ENCODE results near the gene PDIA2.

DNA sequence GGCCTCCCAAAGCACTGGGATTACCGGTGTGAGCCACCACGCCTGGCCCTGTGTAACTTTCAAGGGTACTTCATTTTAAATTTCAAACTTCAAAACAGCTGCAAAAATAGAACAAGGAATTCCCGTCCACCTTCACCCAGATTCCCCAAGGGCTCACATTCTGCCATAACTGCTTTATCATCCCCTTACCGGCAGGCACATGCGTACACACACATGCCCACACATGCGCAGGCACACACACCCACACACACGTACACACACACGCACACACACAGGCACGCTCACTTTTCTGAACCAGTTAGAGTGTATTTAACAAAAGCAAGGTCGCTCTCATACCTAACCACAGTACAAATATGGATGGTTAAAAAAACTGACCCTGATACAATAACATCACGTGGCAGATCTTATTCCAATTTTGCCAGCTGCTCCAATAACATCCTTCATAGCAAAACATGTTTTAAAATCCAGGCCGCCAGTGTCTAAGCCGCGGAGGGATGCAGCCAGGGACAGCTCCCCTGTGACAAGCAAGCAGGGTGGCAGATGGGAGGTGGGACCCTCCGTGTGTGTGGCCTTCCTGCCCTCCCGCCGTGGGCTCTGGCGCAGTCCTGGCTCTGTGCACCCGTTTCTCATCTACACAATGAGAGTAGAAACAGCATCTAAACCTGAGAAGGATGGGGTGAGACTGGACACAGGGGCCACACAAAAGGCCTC, 23.1 kb downstream of the PDIA2 start:
- no peak for TF ChIP-seq CTCF (IDR thresholded peaks at IDR 0.05)
- TF ChIP-seq ZFX (IDR thresholded peaks at IDR 0.05; ENCODE audit: borderline replicate concordance), result no peak

Measured in 22Rv1 (cell line).